Astrocyte (in vitro differentiated cells and primary cell): ENCODE data around the gene PIAS3. TPM values are rescaled to one million over a fixed set of nuclear protein-coding genes. Genes with fewer than 3 reads are reported as not detected.

ENCODE experiments used
- DNase-seq: peaks from one replicate; pipeline ENCODE4 v3.0.0-alpha.2; 2010; ENCODE audit warnings: low read depth
- FAIRE-seq: peaks from 2 replicates; lab custom pipeline; 2011; peaks lifted over from hg19 to GRCh38; lab: Jason Lieb, UNC
- H2AFZ ChIP-seq: 2 replicates; pipeline ENCODE4 v1.6.0; 2012; ENCODE audit warnings: low read depth, low read length, inconsistent platforms
- H3K27ac ChIP-seq: 2 replicates; pipeline ENCODE4 v1.5.1; 2011; ENCODE audit warnings: low read depth, low read length, inconsistent platforms
- H3K27me3 ChIP-seq: 2 replicates; pipeline ENCODE4 v1.6.0; 2011; ENCODE audit warnings: low read length, inconsistent platforms; ENCODE audit not compliant: insufficient read depth
- H3K36me3 ChIP-seq: 2 replicates; pipeline ENCODE4 v1.5.1; 2011; ENCODE audit warnings: low read length, inconsistent platforms; ENCODE audit not compliant: insufficient read depth
- H3K4me1 ChIP-seq: 2 replicates; pipeline ENCODE4 v1.5.1; 2011; ENCODE audit warnings: low read length, inconsistent platforms; ENCODE audit not compliant: insufficient read depth
- H3K4me2 ChIP-seq: 2 replicates; pipeline ENCODE4 v1.6.0; 2012; ENCODE audit warnings: low read length, inconsistent platforms
- H3K4me3 ChIP-seq: 2 replicates; pipeline ENCODE4 v1.5.1; 2011; ENCODE audit warnings: low read depth, mild to moderate bottlenecking, low read length, inconsistent platforms; ENCODE audit not compliant: insufficient read depth
- H3K79me2 ChIP-seq: 2 replicates; pipeline ENCODE4 v1.6.0; 2012; ENCODE audit warnings: mild to moderate bottlenecking, low read length, inconsistent platforms; ENCODE audit not compliant: insufficient read depth
- H3K9ac ChIP-seq: 2 replicates; pipeline ENCODE4 v1.6.0; 2012; ENCODE audit warnings: mild to moderate bottlenecking, low read length, inconsistent platforms
- H3K9me3 ChIP-seq: 2 replicates; pipeline ENCODE4 v1.5.1; 2012; ENCODE audit warnings: low read depth, mild to moderate bottlenecking, low read length, inconsistent platforms; ENCODE audit not compliant: insufficient read depth
- H4K20me1 ChIP-seq: 2 replicates; pipeline ENCODE4 v1.6.0; 2012; ENCODE audit warnings: low read length, inconsistent platforms; ENCODE audit not compliant: insufficient read depth
- H3K27ac Mint-ChIP-seq: one replicate; pipeline ENCODE4 v1.8.0; 2021; ENCODE audit warnings: mild to moderate bottlenecking, mixed read lengths; ENCODE audit not compliant: unreplicated experiment
- H3K27me3 Mint-ChIP-seq: one replicate; pipeline ENCODE4 v1.8.0; 2021; ENCODE audit warnings: low read depth, mixed read lengths; ENCODE audit not compliant: unreplicated experiment
- H3K36me3 Mint-ChIP-seq: one replicate; pipeline ENCODE4 v1.8.0; 2021; ENCODE audit warnings: low read depth, mixed read lengths; ENCODE audit not compliant: unreplicated experiment
- H3K4me1 Mint-ChIP-seq: one replicate; pipeline ENCODE4 v1.8.0; 2021; ENCODE audit warnings: low read depth, mixed read lengths; ENCODE audit not compliant: unreplicated experiment
- H3K4me3 Mint-ChIP-seq: one replicate; pipeline ENCODE4 v1.8.0; 2021; ENCODE audit warnings: mild to moderate bottlenecking, moderate library complexity, mixed read lengths; ENCODE audit not compliant: unreplicated experiment
- H3K9me3 Mint-ChIP-seq: one replicate; pipeline ENCODE4 v1.8.0; 2021; ENCODE audit warnings: mild to moderate bottlenecking, mixed read lengths; ENCODE audit not compliant: unreplicated experiment
- EZH2 ChIP-seq: IDR thresholded peaks from 2 replicates; pipeline ENCODE4 v1.6.1; 2012; ENCODE audit warnings: mild to moderate bottlenecking, low read length, inconsistent platforms; ENCODE audit not compliant: insufficient read depth
- total RNA-seq: library from RNA; stranded (reverse); gene quantifications from 2 replicates; pipeline ENCODE4 v1.2.1, GENCODE V29; 2021
- TF ChIP-seq, protein P1 (sequence below): IDR thresholded peaks from 2 replicates; pipeline ENCODE4 v1.5.1; 2011; ENCODE audit warnings: low read depth, mild to moderate bottlenecking, inconsistent platforms, low read length, moderate library complexity; ENCODE audit not compliant: insufficient read depth

The PIAS3 gene
- total RNA-seq, 1 donor from 2014 or later: 42.6 TPM

- Histone ChIP-seq H3K27ac (no peak overlapping the region), H3K4me3 (no peak overlapping the region), H3K27me3 (no peaks in the 10 kb centered on the region), H3K9me3 (no peaks in the 10 kb centered on the region), H3K9ac (no peak overlapping the region), H3K79me2 (peaks cover under 1% of the 10 kb centered on the region), H4K20me1 (peaks cover under 1% of the 10 kb centered on the region), H2AFZ (no peak overlapping the region), H3K4me1 (peaks cover 3% of the 10 kb centered on the region), H3K36me3 (no peaks in the 10 kb centered on the region), H3K4me2 (no peak overlapping the region)
- Mint-ChIP-seq H3K36me3 (peaks cover 4% of the 10 kb centered on the region), H3K4me3 (no peak overlapping the region), H3K4me1 (peaks cover 3% of the 10 kb centered on the region), H3K9me3 (peaks cover 3% of the 10 kb centered on the region), H3K27me3 (peaks cover 29% of the 10 kb centered on the region), H3K27ac (no peak overlapping the region)
- no peak for TF ChIP-seq EZH2
- TF ChIP-seq, protein P1, sequence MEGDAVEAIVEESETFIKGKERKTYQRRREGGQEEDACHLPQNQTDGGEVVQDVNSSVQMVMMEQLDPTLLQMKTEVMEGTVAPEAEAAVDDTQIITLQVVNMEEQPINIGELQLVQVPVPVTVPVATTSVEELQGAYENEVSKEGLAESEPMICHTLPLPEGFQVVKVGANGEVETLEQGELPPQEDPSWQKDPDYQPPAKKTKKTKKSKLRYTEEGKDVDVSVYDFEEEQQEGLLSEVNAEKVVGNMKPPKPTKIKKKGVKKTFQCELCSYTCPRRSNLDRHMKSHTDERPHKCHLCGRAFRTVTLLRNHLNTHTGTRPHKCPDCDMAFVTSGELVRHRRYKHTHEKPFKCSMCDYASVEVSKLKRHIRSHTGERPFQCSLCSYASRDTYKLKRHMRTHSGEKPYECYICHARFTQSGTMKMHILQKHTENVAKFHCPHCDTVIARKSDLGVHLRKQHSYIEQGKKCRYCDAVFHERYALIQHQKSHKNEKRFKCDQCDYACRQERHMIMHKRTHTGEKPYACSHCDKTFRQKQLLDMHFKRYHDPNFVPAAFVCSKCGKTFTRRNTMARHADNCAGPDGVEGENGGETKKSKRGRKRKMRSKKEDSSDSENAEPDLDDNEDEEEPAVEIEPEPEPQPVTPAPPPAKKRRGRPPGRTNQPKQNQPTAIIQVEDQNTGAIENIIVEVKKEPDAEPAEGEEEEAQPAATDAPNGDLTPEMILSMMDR: no peak
- DNase-seq: no peak
- no peak for FAIRE-seq
Observed at GRCh38 chr1:145863282-145864018, 4.6 kb upstream of the PIAS3 start.

- FAIRE-seq: no peak
- Mint-ChIP-seq H3K4me3 (peak overlapping the region; percentile 96), H3K27ac (peak overlapping the region; percentile 90)
Observed at GRCh38 chr1:145859491-145860023, 676 bp upstream of the PIAS3 start.

More at GRCh38 chr1:145859491-145860023, 676 bp upstream of the PIAS3 start:
- Histone ChIP-seq H2AFZ (peak overlapping the region; percentile 92), H3K79me2 (peaks cover 19% of the 10 kb centered on the region), H3K27ac (peak overlapping the region; percentile 65), H3K4me1 (peaks cover 11% of the 10 kb centered on the region), H3K9me3 (no peaks in the 10 kb centered on the region), H4K20me1 (peaks cover 27% of the 10 kb centered on the region), H3K4me3 (peak overlapping the region; percentile 96), H3K9ac (peak overlapping the region; percentile 90), H3K4me2 (peak overlapping the region; percentile 90), H3K27me3 (no peaks in the 10 kb centered on the region), H3K36me3 (peaks cover 20% of the 10 kb centered on the region)
- no peak for TF ChIP-seq EZH2
- TF ChIP-seq, protein P1: no peak
- DNase-seq: peak; percentile 71
- no peaks in the 10 kb centered on the region for H3K9me3 Mint-ChIP-seq
- H3K36me3 Mint-ChIP-seq: peaks cover 12% of the 10 kb centered on the region
- H3K27me3 Mint-ChIP-seq: peaks cover 11% of the 10 kb centered on the region
- H3K4me1 Mint-ChIP-seq: peaks cover 5% of the 10 kb centered on the region
